Adrenal gland (tissue), 12 donors: ENCODE results near the gene AFP. TPM values are rescaled to one million over a fixed set of nuclear protein-coding genes. Genes with fewer than 3 reads are reported as not detected.

Source experiments
- DNase-seq, 7 donors: peaks; one replicate each; pipeline ENCODE4 v3.0.0-alpha.2; 2019 to 2020
- H3K27ac ChIP-seq, 5 donors: fragments of 200-600 bp; sonication (generic) in 4 of 5; 1 replicate in 3 of 5; 2 replicates in 2 of 5; pipeline versions ENCODE4 v1.5.1 to v1.8.0; 2016 to 2020; ENCODE audit warnings: mild to moderate bottlenecking in 1 of 5
- H3K27me3 ChIP-seq: fragments of 200-600 bp; 2 replicates; pipeline ENCODE4 v1.8.0; 2021
- H3K36me3 ChIP-seq, 2 donors: fragments of 200-600 bp; replicated peaks in 1 of 2; 1 replicate in 1 of 2; 2 replicates in 1 of 2; pipeline versions ENCODE4 v1.5.1 to v1.8.0; 2018 to 2022
- H3K4me1 ChIP-seq, 2 donors: fragments of 200-600 bp; replicated peaks in 1 of 2; 1 replicate in 1 of 2; 2 replicates in 1 of 2; pipeline versions ENCODE4 v1.5.1 to v1.8.0; 2018 to 2021
- H3K4me3 ChIP-seq, 4 donors: fragments of 200-600 bp; sonication (generic) in 3 of 4; one replicate each; pipeline ENCODE4 v1.5.1; 2016 to 2018
- H3K9me3 ChIP-seq, 3 donors: fragments of 200-600 bp; sonication (generic) in 1 of 3; replicated peaks in 1 of 3; 1 replicate in 2 of 3; 2 replicates in 1 of 3; pipeline versions ENCODE4 v1.5.1 to v1.8.0; 2016 to 2021
- CTCF ChIP-seq, 6 experiments: fragments of 450-650 bp in 4 of 6; fragments of 200-600 bp in 2 of 6; sonication (generic) in 1 of 6; IDR thresholded peaks; 1 replicate in 5 of 6; 2 replicates in 1 of 6; pipeline versions ENCODE4 v1.5.1 to v1.8.0; 2016 to 2021; ENCODE audit warnings: antibody characterized with exemption in 6 of 6, mild to moderate bottlenecking in 2 of 6, moderate library complexity in 1 of 6
- POLR2A ChIP-seq, 2 donors: fragments of 450-650 bp; IDR thresholded peaks; one replicate each; pipeline ENCODE4 v1.6.1; 2017; ENCODE audit warnings: antibody characterized with exemption in 2 of 2, mild to moderate bottlenecking in 2 of 2, moderate library complexity in 1 of 2
- WGBS, 4 donors: extraction: QIAGEN DNeasy Blood & Tissue Kit in 2 of 4; methylation state at CpG; one replicate each; pipeline versions ENCODE4 v1.1.5 to v1.1.7; 2013 to 2017; 5-methylcytosine and 5-hydroxymethylcytosine counted together
- intact Hi-C, 2 donors: fragments of 100-400 bp; cut with DNase I; formaldehyde crosslinking; loops; one replicate each; pipeline versions ENCODE4 v1.14.1 to v1.15.0; 2022 to 2023
- polyA plus RNA-seq, 3 donors: library from polyadenylated mRNA; stranded (reverse); fragments of 200-250 nt in 2 of 3; fragments of 350-450 nt in 1 of 3; fragmentation: Illumina TruSeq in 1 of 3; extraction: RNeasy Lipid Tissue Mini Kit (QIAGEN cat#74804) in 1 of 3; gene quantifications; one replicate each; pipeline ENCODE4 v1.2.3, GENCODE V29; 2013 to 2014
- total RNA-seq, 9 donors: library from RNA; depleted of rRNA in 4 of 9; stranded (reverse); fragments of >200 nt in 4 of 9; fragments of 120-200 nt in 1 of 9; fragmentation: NEBNext Ultra II Directional in 1 of 9; extraction: Animal tissue kit (Norgen Biotek cat#: 25700) in 1 of 9; gene quantifications; one replicate each; pipeline versions ENCODE4 v1.1.0 to v1.2.4, GENCODE V29; 2013 to 2023
- donor health status: healthy with polysubstance abuse.
- donor health status: Bipolar disorder and iron deficiency.
- donor health status: DM: yes; HTN: yes; CAD: no.
- donor health status: DM: no; HTN: no; CAD: no.
- donor health status: DM: no; HTN: no; CAD: no.
- donor health status: DM: yes; HTN: yes; CAD: no.

Gene AFP
- total and polyA plus RNA-seq, 12 donors: 0.16 to 2.3 (median 1.0) TPM; not detected in 5

- TF ChIP-seq POLR2A (IDR thresholded peaks at IDR 0.05) (no peak), CTCF (IDR thresholded peaks at IDR 0.05) (no peak)
- H3K4me1 ChIP-seq: no peaks in the 10 kb centered on the region
- H3K9me3 ChIP-seq: no peaks in the 10 kb centered on the region
- no peak for DNase-seq
- whole genome bisulfite sequencing, 4 donors: 69 to 78% (median 73%) methylated on average over 1 of the region's 1 CpG
- no peak overlapping the region for H3K4me3 ChIP-seq
- no peaks in the 10 kb centered on the region for H3K36me3 ChIP-seq
- no peaks in the 10 kb centered on the region for H3K27me3 ChIP-seq
- H3K27ac ChIP-seq: no peak overlapping the region
- intact Hi-C loops: no loop called here
Measured at GRCh38 chr4:73479323-73479722, 43.3 kb downstream of the AFP start.

- TF ChIP-seq CTCF (IDR thresholded peaks at IDR 0.05): no peak
- TF ChIP-seq POLR2A (IDR thresholded peaks at IDR 0.05): no peak
- Histone ChIP-seq H3K36me3 (no peaks in the 10 kb centered on the region), H3K4me1 (no peaks in the 10 kb centered on the region), H3K27me3 (no peaks in the 10 kb centered on the region), H3K9me3 (no peaks in the 10 kb centered on the region), H3K27ac (no peak within 1 kb of the TSS), H3K4me3 (no peak within 1 kb of the TSS)
- intact Hi-C loops: no loop called here
- WGBS, 4 donors: 35 to 39% (median 35%) methylated on average over 2 of the region's 2 CpGs
- no peak for DNase-seq
Measured at GRCh38 chr4:73481358-73481757, 45.3 kb downstream of the AFP start, which contains the start of gene AFM. Gene AFM, plus strand, starts transcription at chr4:73481745. Its CDS starts 31 bp downstream, at chr4:73481776.

GRCh38 chr4:73485085-73485484 is 49.1 kb downstream of the AFP start:
- H3K36me3 ChIP-seq: no peaks in the 10 kb centered on the region
- no peaks in the 10 kb centered on the region for H3K27me3 ChIP-seq
- TF ChIP-seq CTCF (IDR thresholded peaks at IDR 0.05) (no peak), POLR2A (IDR thresholded peaks at IDR 0.05) (no peak)
- intact Hi-C loops: no loop called here
- DNase-seq: no peak
- no peaks in the 10 kb centered on the region for H3K4me1 ChIP-seq
- H3K4me3 ChIP-seq: no peak overlapping the region
- no peaks in the 10 kb centered on the region for H3K9me3 ChIP-seq
- no peak overlapping the region for H3K27ac ChIP-seq

- H3K27me3 ChIP-seq: no peaks in the 10 kb centered on the region
- no peaks in the 10 kb centered on the region for H3K36me3 ChIP-seq
- H3K27ac ChIP-seq: no peak overlapping the region
- DNase-seq: no peak
- intact Hi-C loops: no loop called here
- H3K4me1 ChIP-seq: no peaks in the 10 kb centered on the region
- no peak for TF ChIP-seq CTCF (IDR thresholded peaks at IDR 0.05)
- H3K9me3 ChIP-seq: no peaks in the 10 kb centered on the region
- no peak overlapping the region for H3K4me3 ChIP-seq
Measured at GRCh38 chr4:73485596-73485995, 49.6 kb downstream of the AFP start.
